Cortex of kidney (tissue), 1 donor: ENCODE results near the gene MAGEB6B.
"Not testable (repeated sequence)": the region's sequence is repeated elsewhere in the genome, so short reads cannot be mapped to it uniquely, and the experiment has no call there.

ENCODE experiments used
- DNase-seq: peaks from one replicate; lab custom pipeline; 2025; lab: John Stamatoyannopoulos, UW

Gene MAGEB6B

GRCh38 chrX:26160301-26160700 lies at the start of gene MAGEB6B:
TSS of gene MAGEB6B (plus strand) at chrX:26160601. CDS start at chrX:26160601, 0 bp downstream.
- DNase-seq, result no peak

- no peak for DNase-seq
Observed at GRCh38 chrX:26138274-26138673, 22.1 kb upstream of the MAGEB6B start, which contains the start of gene MAGEB18. TSS of gene MAGEB18 (plus strand) at chrX:26138343. CDS start at chrX:26138986, 643 bp downstream.

- no peak for DNase-seq
Observed at GRCh38 chrX:26146024-26146423, 14.4 kb upstream of the MAGEB6B start.

GRCh38 chrX:26192204-26192603 lies 31.8 kb downstream of the MAGEB6B start, which contains the start of gene MAGEB6:
TSS of gene MAGEB6 (plus strand) at chrX:26192440. CDS start at chrX:26193847, 1,407 bp downstream.
- DNase-seq, result no peak

- no peak for DNase-seq
Observed at GRCh38 chrX:26203561-26203960, 43.2 kb downstream of the MAGEB6B start.

- DNase-seq, result not testable (repeated sequence)
Observed at GRCh38 chrX:26204717-26205116, 44.3 kb downstream of the MAGEB6B start.

- no peak for DNase-seq
Observed at GRCh38 chrX:26208012-26208411, 47.6 kb downstream of the MAGEB6B start.
